ENCODE data around the gene EFNA3.

- TF ChIP-seq CTCF (IDR thresholded peaks at IDR 0.05) (no peak), POLR2A (IDR thresholded peaks at IDR 0.05) (no peak)
Observed at GRCh38 chr1:155030899-155031298, 47.7 kb upstream of the EFNA3 start.
